ENCODE results near the gene ASCC1. TPM values are rescaled to one million over a fixed set of nuclear protein-coding genes. Genes with fewer than 3 reads are reported as not detected.

Gene ASCC1
- total and polyA plus RNA-seq, 2 donors (not counting 3 experiments of a cell fraction or from before 2014, with no cell fraction given): 16.0 to 24.9 TPM

GRCh38 chr10:72073708-72074573 is 142.1 kb downstream of the ASCC1 start:
- H4K20me1 ChIP-seq (replicated peaks; ENCODE audit: control insufficient read depth, extremely low read depth, insufficient read depth, low read length): no peaks in the 10 kb centered on the region
- DNase-seq (ENCODE audit: low read depth, low spot score) (no peak), FAIRE-seq (no peak)
- no peak overlapping the region for H3K4me3 ChIP-seq (replicated peaks in 1 of 3; ENCODE audit: insufficient read depth in 1 of 3, low read depth in 1 of 3, low read length in 3 of 3)
- H3K36me3 ChIP-seq (ENCODE audit: control insufficient read depth in 2 of 2, extremely low read depth in 1 of 2, insufficient read depth in 2 of 2, low read length in 2 of 2): no peaks in the 10 kb centered on the region
- no peaks in the 10 kb centered on the region for H3K4me1 ChIP-seq (ENCODE audit: control insufficient read depth, extremely low read depth, insufficient read depth, low read length)
- ChIA-PET CTCF (interaction anchor here (2.4 kb wide), 1 partner anchor 25 kb away, joined by 10 read pairs; no protein-coding TSS in a partner anchor), POLR2A (no interaction called here)
- intact Hi-C loops (cut with micrococcal nuclease): no loop called here
- H2AFZ ChIP-seq (ENCODE audit: low read depth, low read length): no peak overlapping the region
- dilution Hi-C loops (cut with MboI; ENCODE audit: extremely low pct_ligation_motif_present, low sequenced_read_pairs): no loop called here
- H3K4me2 ChIP-seq (ENCODE audit: insufficient read depth, low read length): no peak overlapping the region
- BruUV-seq (replicated peaks): no TSS peak
- no peak overlapping the region for H3K9ac ChIP-seq (replicated peaks; ENCODE audit: extremely low read depth, insufficient read depth, low read length)
- H3K79me2 ChIP-seq (ENCODE audit: control insufficient read depth, insufficient read depth, low read length): no peaks in the 10 kb centered on the region
- H3K27ac ChIP-seq (ENCODE audit: insufficient read depth, low read depth, low read length): no peak overlapping the region
- H3K9me1 ChIP-seq (replicated peaks; ENCODE audit: control insufficient read depth, extremely low read depth, insufficient read depth, low read length): no peaks in the 10 kb centered on the region
- no peaks in the 10 kb centered on the region for H3K27me3 ChIP-seq (ENCODE audit: control insufficient read depth in 2 of 2, insufficient read depth in 2 of 2, low read length in 2 of 2)
- TF ChIP-seq JUN (IDR thresholded peaks at IDR 0.05; ENCODE audit: borderline replicate concordance, insufficient read depth, insufficient read length, low read depth): no peak
- no peak for TF ChIP-seq FOS (IDR thresholded peaks at IDR 0.05; ENCODE audit: borderline replicate concordance, insufficient read depth, low read length)
- no peak for TF ChIP-seq GATA2 (IDR thresholded peaks at IDR 0.05; ENCODE audit: insufficient read depth, insufficient read length, low read depth, low read length)
- TF ChIP-seq, protein P1, sequence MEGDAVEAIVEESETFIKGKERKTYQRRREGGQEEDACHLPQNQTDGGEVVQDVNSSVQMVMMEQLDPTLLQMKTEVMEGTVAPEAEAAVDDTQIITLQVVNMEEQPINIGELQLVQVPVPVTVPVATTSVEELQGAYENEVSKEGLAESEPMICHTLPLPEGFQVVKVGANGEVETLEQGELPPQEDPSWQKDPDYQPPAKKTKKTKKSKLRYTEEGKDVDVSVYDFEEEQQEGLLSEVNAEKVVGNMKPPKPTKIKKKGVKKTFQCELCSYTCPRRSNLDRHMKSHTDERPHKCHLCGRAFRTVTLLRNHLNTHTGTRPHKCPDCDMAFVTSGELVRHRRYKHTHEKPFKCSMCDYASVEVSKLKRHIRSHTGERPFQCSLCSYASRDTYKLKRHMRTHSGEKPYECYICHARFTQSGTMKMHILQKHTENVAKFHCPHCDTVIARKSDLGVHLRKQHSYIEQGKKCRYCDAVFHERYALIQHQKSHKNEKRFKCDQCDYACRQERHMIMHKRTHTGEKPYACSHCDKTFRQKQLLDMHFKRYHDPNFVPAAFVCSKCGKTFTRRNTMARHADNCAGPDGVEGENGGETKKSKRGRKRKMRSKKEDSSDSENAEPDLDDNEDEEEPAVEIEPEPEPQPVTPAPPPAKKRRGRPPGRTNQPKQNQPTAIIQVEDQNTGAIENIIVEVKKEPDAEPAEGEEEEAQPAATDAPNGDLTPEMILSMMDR (IDR thresholded peaks at IDR 0.05; ENCODE audit: extremely low read depth in 1 of 2, insufficient read depth in 1 of 2, low read depth in 1 of 2, low read length in 2 of 2): no peak
- no peak for TF ChIP-seq MYC (IDR thresholded peaks at IDR 0.05; ENCODE audit: low read depth, low read length)
- no peaks in the 10 kb centered on the region for H3K9me3 ChIP-seq (replicated peaks; ENCODE audit: control insufficient read depth, insufficient read depth, low read length)
